Natural killer cell treated with Interleukin-12 subunit alpha and Interleukin-12 subunit beta and Interleukin-15 and Interleukin-18, amount 100 ng/mL, for 72 hours (primary cell): ENCODE results near the gene UBE2C. TPM values are rescaled to one million over a fixed set of nuclear protein-coding genes. Genes with fewer than 3 reads are reported as not detected.

Experiments used
- ATAC-seq, 2 donors: fragments of 150-1000 bp; cut with Tn5 transposase in 1 of 2; sonication (Bioruptor Pico), chemical (Tn5 transposase) in 1 of 2; 2 replicates each; pipeline ENCODE4 v1.10.0; 2021
- DNase-seq: peaks from one replicate; pipeline ENCODE4 v3.0.0; 2022; ENCODE audit warnings: low spot score
- H3K27ac Mint-ChIP-seq, 2 donors: 1 replicate in 1 of 2; 2 replicates in 1 of 2; pipeline ENCODE4 v1.8.0; 2022; ENCODE audit warnings: mixed read lengths in 2 of 2, mild to moderate bottlenecking in 1 of 2, moderate library complexity in 1 of 2
- H3K27me3 Mint-ChIP-seq, 2 donors: 1 replicate in 1 of 2; 2 replicates in 1 of 2; pipeline ENCODE4 v1.8.0; 2022; ENCODE audit warnings: mixed read lengths in 2 of 2
- H3K36me3 Mint-ChIP-seq: one replicate; pipeline ENCODE4 v1.8.0; 2022; ENCODE audit warnings: mixed read lengths
- H3K4me1 Mint-ChIP-seq, 2 donors: 1 replicate in 1 of 2; 2 replicates in 1 of 2; pipeline ENCODE4 v1.8.0; 2022; ENCODE audit warnings: low read depth in 2 of 2, mixed read lengths in 2 of 2, mild to moderate bottlenecking in 1 of 2
- H3K4me3 Mint-ChIP-seq: one replicate; pipeline ENCODE4 v1.8.0; 2022; ENCODE audit warnings: mixed read lengths
- H3K9me3 Mint-ChIP-seq: 2 replicates; pipeline ENCODE4 v1.8.0; 2022; ENCODE audit warnings: mixed read lengths
- total RNA-seq, 2 donors: library from RNA; stranded (reverse); gene quantifications; one replicate each; pipeline ENCODE4 v1.2.3, GENCODE V29; 2022

UBE2C gene
- total RNA-seq, 2 donors from 2014 or later: 89.7 to 139 TPM

GRCh38 chr20:45832619-45833018 is 20.2 kb downstream of the UBE2C start:
- Mint-ChIP-seq H3K4me3 (peak overlapping the region; percentile 85), H3K27ac (peak overlapping the region; percentile 1 to 78), H3K9me3 (no peaks in the 10 kb centered on the region), H3K36me3 (no peaks in the 10 kb centered on the region), H3K27me3 (peaks cover 0 to 3% of the 10 kb centered on the region in 2 donors), H3K4me1 (peaks cover 9 to 10% of the 10 kb centered on the region in 2 donors)
- ATAC-seq (no peak), DNase-seq (peak; percentile 15)

- Mint-ChIP-seq H3K4me1 (peaks cover 9 to 10% of the 10 kb centered on the region in 2 donors), H3K27ac (peak within 1 kb of the TSS; percentile 1 to 78), H3K9me3 (no peaks in the 10 kb centered on the region), H3K27me3 (peaks cover 0 to 3% of the 10 kb centered on the region in 2 donors), H3K4me3 (peak within 1 kb of the TSS; percentile 85), H3K36me3 (no peaks in the 10 kb centered on the region)
- DNase-seq (peak; percentile 13), ATAC-seq (peak; percentile 76 to 81)
Measured at GRCh38 chr20:45833030-45833882, 20.8 kb downstream of the UBE2C start, which contains the start of gene SNX21. Gene SNX21 (plus strand): TSS chr20:45833799. CDS start chr20:45833920, 121 bp downstream.

GRCh38 chr20:45833883-45834796 is 21.7 kb downstream of the UBE2C start:
- H3K36me3 Mint-ChIP-seq: no peaks in the 10 kb centered on the region
- peaks cover 9 to 10% of the 10 kb centered on the region in 2 donors for H3K4me1 Mint-ChIP-seq
- peak; percentile 66 to 79 for ATAC-seq
- no peaks in the 10 kb centered on the region for H3K9me3 Mint-ChIP-seq
- no peak for DNase-seq
- peak overlapping the region; percentile 85 for H3K4me3 Mint-ChIP-seq
- no peak overlapping the region for H3K27ac Mint-ChIP-seq
- H3K27me3 Mint-ChIP-seq: peaks cover 0 to 3% of the 10 kb centered on the region in 2 donors

DNA sequence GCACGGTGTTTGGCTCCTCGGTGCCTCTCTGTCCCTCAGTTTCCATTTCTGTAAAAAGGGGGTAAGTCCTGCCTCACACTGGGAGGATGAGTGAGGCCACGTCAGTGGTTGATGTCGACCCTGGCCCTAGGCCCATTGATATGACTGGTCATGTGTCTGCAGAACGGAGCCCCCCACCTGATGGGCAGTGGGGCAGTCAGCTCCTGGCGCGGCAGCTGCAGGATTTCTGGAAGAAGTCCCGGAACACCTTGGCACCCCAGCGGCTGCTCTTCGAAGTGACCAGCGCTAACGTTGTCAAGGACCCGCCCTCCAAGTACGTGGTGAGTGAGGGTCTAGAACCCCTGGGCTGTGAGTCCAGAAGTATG is 22.3 kb downstream of the UBE2C start:
- H3K27ac Mint-ChIP-seq: no peak overlapping the region
- H3K27me3 Mint-ChIP-seq: peaks cover 0 to 3% of the 10 kb centered on the region in 2 donors
- H3K4me1 Mint-ChIP-seq: peaks cover 9 to 10% of the 10 kb centered on the region in 2 donors
- no peaks in the 10 kb centered on the region for H3K36me3 Mint-ChIP-seq
- ATAC-seq (no peak), DNase-seq (no peak)
- H3K4me3 Mint-ChIP-seq: no peak overlapping the region
- H3K9me3 Mint-ChIP-seq: no peaks in the 10 kb centered on the region

DNA sequence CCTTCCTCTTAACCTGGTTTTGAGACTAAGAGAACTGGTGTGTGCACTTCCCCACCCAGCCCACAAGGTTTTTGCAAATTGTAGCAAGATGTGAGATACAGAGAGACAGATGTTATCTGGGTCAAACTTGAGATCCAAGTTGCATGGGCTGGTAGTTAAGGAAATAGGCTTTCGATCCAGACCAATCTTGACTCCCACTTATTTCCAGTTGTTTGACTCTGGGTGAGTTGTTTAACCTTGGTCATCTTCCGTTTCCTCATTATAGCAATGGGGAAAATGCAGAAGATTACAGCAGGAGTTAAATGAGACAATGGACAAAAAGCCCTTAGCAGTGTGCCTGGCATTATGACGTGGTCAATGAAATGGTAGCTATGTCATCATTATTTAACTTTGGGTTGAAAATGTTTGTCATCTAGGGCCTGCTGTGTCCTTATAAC is 22.9 kb downstream of the UBE2C start:
- Mint-ChIP-seq H3K27me3 (peaks cover 0 to 1% of the 10 kb centered on the region in 2 donors), H3K4me1 (peaks cover 9 to 10% of the 10 kb centered on the region in 2 donors), H3K9me3 (no peaks in the 10 kb centered on the region), H3K4me3 (no peak overlapping the region), H3K27ac (no peak overlapping the region), H3K36me3 (no peaks in the 10 kb centered on the region)
- DNase-seq (no peak), ATAC-seq (no peak)

DNA sequence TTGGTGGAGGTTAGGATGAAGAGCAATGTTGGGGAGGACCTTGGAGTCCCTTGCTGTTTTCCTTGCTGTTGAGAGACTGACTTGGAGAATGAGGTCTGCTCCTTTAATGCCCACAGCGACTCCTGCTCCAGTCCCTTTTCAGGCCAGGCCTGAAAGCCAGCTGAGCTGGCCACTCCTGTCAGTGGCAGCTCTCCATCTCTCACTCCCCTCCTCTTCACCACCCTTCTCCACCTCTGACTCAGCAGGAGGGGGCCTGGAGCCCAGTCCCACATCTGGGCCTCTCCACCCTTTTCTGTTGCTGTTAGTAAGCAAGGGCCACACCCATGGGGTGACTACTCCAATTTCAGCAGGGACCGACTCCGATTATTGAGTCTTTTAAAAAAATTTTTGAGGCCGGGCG is 23.4 kb downstream of the UBE2C start:
- H3K4me3 Mint-ChIP-seq: no peak overlapping the region
- no peak overlapping the region for H3K27ac Mint-ChIP-seq
- H3K36me3 Mint-ChIP-seq: no peaks in the 10 kb centered on the region
- peaks cover 9 to 10% of the 10 kb centered on the region in 2 donors for H3K4me1 Mint-ChIP-seq
- no peaks in the 10 kb centered on the region for H3K9me3 Mint-ChIP-seq
- H3K27me3 Mint-ChIP-seq: no peaks in the 10 kb centered on the region
- ATAC-seq (no peak), DNase-seq (no peak)

GRCh38 chr20:45836841-45837240 is 24.4 kb downstream of the UBE2C start:
- peaks cover 9 to 10% of the 10 kb centered on the region in 2 donors for H3K4me1 Mint-ChIP-seq
- H3K27ac Mint-ChIP-seq: no peak overlapping the region
- no peak for ATAC-seq
- H3K9me3 Mint-ChIP-seq: no peaks in the 10 kb centered on the region
- no peak overlapping the region for H3K4me3 Mint-ChIP-seq
- H3K27me3 Mint-ChIP-seq: no peaks in the 10 kb centered on the region
- no peak for DNase-seq
- no peaks in the 10 kb centered on the region for H3K36me3 Mint-ChIP-seq

GRCh38 chr20:45840700-45841198 is 28.3 kb downstream of the UBE2C start:
- no peaks in the 10 kb centered on the region for H3K9me3 Mint-ChIP-seq
- peaks cover 5 to 10% of the 10 kb centered on the region in 2 donors for H3K4me1 Mint-ChIP-seq
- no peak for DNase-seq
- H3K27me3 Mint-ChIP-seq: no peaks in the 10 kb centered on the region
- no peak overlapping the region for H3K27ac Mint-ChIP-seq
- peaks cover 5% of the 10 kb centered on the region for H3K36me3 Mint-ChIP-seq
- H3K4me3 Mint-ChIP-seq: no peak overlapping the region
- ATAC-seq: no peak

- peaks cover 5% of the 10 kb centered on the region for H3K36me3 Mint-ChIP-seq
- no peaks in the 10 kb centered on the region for H3K9me3 Mint-ChIP-seq
- H3K27ac Mint-ChIP-seq: peak overlapping the region in 1 of 2 donors; percentile 75
- H3K4me1 Mint-ChIP-seq: peaks cover 5 to 10% of the 10 kb centered on the region in 2 donors
- no peak overlapping the region for H3K4me3 Mint-ChIP-seq
- H3K27me3 Mint-ChIP-seq: no peaks in the 10 kb centered on the region
- no peak for DNase-seq
- no peak for ATAC-seq
Measured at GRCh38 chr20:45841407-45842129, 29.1 kb downstream of the UBE2C start.

GRCh38 chr20:45842169-45842812 is 29.8 kb downstream of the UBE2C start:
- Mint-ChIP-seq H3K27ac (peak overlapping the region; percentile 37 to 75), H3K27me3 (no peaks in the 10 kb centered on the region), H3K4me1 (peaks cover 5 to 10% of the 10 kb centered on the region in 2 donors), H3K4me3 (no peak overlapping the region), H3K36me3 (peaks cover 5% of the 10 kb centered on the region), H3K9me3 (no peaks in the 10 kb centered on the region)
- DNase-seq (no peak), ATAC-seq (peak; percentile 58 to 70)

GRCh38 chr20:45843506-45843905 is 31.1 kb downstream of the UBE2C start:
- H3K36me3 Mint-ChIP-seq: peaks cover 5% of the 10 kb centered on the region
- H3K27me3 Mint-ChIP-seq: no peaks in the 10 kb centered on the region
- ATAC-seq (no peak), DNase-seq (no peak)
- H3K9me3 Mint-ChIP-seq: no peaks in the 10 kb centered on the region
- no peak overlapping the region for H3K27ac Mint-ChIP-seq
- H3K4me3 Mint-ChIP-seq: no peak overlapping the region
- peaks cover 5 to 12% of the 10 kb centered on the region in 2 donors for H3K4me1 Mint-ChIP-seq

DNA sequence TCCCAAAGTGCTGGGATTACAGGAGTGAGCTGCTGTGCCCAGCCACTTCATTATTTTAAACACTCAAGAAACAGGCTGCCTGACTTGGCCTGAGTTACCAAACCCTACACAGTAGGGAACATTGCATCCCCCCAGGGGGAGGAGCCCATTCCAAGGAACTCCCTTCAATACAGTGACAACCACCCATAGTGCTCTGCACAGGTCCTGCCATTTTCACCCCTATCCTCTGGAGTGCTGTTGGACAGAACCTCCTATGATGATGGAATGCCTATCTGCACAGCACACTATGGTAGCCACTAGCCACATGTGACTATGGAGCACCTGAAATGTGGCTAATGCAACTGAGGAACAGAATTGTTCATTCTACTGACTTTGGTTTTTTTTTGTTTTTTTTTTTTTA is 33.0 kb downstream of the UBE2C start:
- peaks cover 5% of the 10 kb centered on the region for H3K36me3 Mint-ChIP-seq
- H3K27ac Mint-ChIP-seq: no peak overlapping the region
- no peak overlapping the region for H3K4me3 Mint-ChIP-seq
- H3K4me1 Mint-ChIP-seq: peaks cover 5 to 12% of the 10 kb centered on the region in 2 donors
- ATAC-seq (no peak), DNase-seq (no peak)
- no peaks in the 10 kb centered on the region for H3K9me3 Mint-ChIP-seq
- H3K27me3 Mint-ChIP-seq: no peaks in the 10 kb centered on the region

GRCh38 chr20:45848421-45848820 is 36.0 kb downstream of the UBE2C start:
- peaks cover 2 to 6% of the 10 kb centered on the region in 2 donors for H3K4me1 Mint-ChIP-seq
- no peaks in the 10 kb centered on the region for H3K27me3 Mint-ChIP-seq
- ATAC-seq (no peak), DNase-seq (no peak)
- no peak overlapping the region for H3K4me3 Mint-ChIP-seq
- no peaks in the 10 kb centered on the region for H3K9me3 Mint-ChIP-seq
- peaks cover 5% of the 10 kb centered on the region for H3K36me3 Mint-ChIP-seq
- no peak overlapping the region for H3K27ac Mint-ChIP-seq
